Mononuclear cell (primary cell): ENCODE results near the gene ARID5A. TPM values are rescaled to one million over a fixed set of nuclear protein-coding genes. Genes with fewer than 3 reads are reported as not detected.
"Not testable (repeated sequence)": the region's sequence is repeated elsewhere in the genome, so short reads cannot be mapped to it uniquely, and the experiment has no call there.

Experiments used
- H3K27me3 ChIP-seq: 2 replicates; pipeline ENCODE4 v1.6.0; 2011; ENCODE audit warnings: low read length, control low read depth; ENCODE audit not compliant: insufficient read depth
- H3K4me1 ChIP-seq: 2 replicates; pipeline ENCODE4 v1.5.1; 2011; ENCODE audit warnings: mild to moderate bottlenecking, low read length, control low read depth; ENCODE audit not compliant: insufficient read depth
- H3K4me3 ChIP-seq: 2 replicates; pipeline ENCODE4 v1.5.1; 2011; ENCODE audit warnings: mild to moderate bottlenecking, low read length, moderate library complexity
- H3K9me3 ChIP-seq: 2 replicates; pipeline ENCODE4 v1.5.1; 2011; ENCODE audit warnings: low read depth, mild to moderate bottlenecking, control low read depth, low read length
- total RNA-seq: library from RNA; depleted of rRNA; stranded (reverse); fragments of >200 nt; gene quantifications from one replicate; pipeline ENCODE4 v1.2.3, GENCODE V29; 2012

ARID5A gene
- total RNA-seq, 1 donor = 191 TPM

GRCh38 chr2:96552315-96553175 lies 16.0 kb downstream of the ARID5A start:
- H3K4me3 ChIP-seq = no peak overlapping the region
- no peaks in the 10 kb centered on the region for H3K27me3 ChIP-seq
- H3K4me1 ChIP-seq = peaks cover 14% of the 10 kb centered on the region
- H3K9me3 ChIP-seq = no peaks in the 10 kb centered on the region

- H3K27me3 ChIP-seq = no peaks in the 10 kb centered on the region
- peaks cover 14% of the 10 kb centered on the region for H3K4me1 ChIP-seq
- H3K4me3 ChIP-seq = no peak overlapping the region
- no peaks in the 10 kb centered on the region for H3K9me3 ChIP-seq
Measured at GRCh38 chr2:96553176-96553956, 16.8 kb downstream of the ARID5A start.

GRCh38 chr2:96553957-96554292 lies 17.4 kb downstream of the ARID5A start:
- peaks cover 14% of the 10 kb centered on the region for H3K4me1 ChIP-seq
- H3K4me3 ChIP-seq, H3K27me3 ChIP-seq, H3K9me3 ChIP-seq: not testable (repeated sequence)

DNA sequence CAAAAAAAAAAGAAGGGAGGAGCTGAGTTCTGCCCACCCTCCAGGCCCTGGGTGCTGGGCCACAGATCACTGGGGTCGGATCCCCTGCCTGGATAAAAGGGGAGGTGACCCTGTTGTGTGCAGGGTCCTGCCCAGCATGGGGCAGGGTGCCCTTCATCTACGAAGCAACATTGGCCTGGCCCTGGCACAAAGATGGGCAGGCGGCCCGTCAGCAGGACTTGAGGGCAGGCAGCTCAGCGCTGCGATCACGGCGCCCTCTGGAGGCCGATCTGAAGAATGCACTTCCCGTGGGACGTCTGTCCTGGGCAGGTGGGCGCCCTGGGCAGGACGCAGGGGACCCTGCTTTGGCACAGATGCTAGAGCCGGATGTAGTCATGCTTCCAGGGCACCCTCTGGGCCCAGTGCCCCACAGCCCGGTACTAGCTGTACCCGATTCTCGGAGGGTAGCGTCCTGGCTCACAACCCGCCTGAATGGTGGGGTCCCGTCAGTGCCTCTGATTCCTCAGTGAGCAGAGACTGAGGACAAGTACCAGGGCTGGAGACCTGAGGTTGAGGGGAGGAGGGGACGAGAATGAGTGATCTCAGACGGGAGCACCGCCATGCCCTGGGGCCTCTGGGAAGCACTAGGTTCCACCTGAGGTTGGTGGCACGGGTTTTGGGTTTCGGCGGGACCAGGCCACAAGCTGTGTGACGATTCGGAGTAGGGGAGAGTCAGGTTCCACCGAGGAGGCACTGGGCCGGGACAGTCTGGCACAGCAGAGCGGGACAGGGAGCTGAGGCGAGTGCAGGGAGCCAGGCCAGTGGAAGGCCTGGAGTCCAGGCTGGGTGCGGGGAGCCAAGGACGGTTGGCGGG lies 18.0 kb downstream of the ARID5A start:
- no peaks in the 10 kb centered on the region for H3K27me3 ChIP-seq
- H3K4me3 ChIP-seq = no peak overlapping the region
- peaks cover 14% of the 10 kb centered on the region for H3K4me1 ChIP-seq
- no peaks in the 10 kb centered on the region for H3K9me3 ChIP-seq

DNA sequence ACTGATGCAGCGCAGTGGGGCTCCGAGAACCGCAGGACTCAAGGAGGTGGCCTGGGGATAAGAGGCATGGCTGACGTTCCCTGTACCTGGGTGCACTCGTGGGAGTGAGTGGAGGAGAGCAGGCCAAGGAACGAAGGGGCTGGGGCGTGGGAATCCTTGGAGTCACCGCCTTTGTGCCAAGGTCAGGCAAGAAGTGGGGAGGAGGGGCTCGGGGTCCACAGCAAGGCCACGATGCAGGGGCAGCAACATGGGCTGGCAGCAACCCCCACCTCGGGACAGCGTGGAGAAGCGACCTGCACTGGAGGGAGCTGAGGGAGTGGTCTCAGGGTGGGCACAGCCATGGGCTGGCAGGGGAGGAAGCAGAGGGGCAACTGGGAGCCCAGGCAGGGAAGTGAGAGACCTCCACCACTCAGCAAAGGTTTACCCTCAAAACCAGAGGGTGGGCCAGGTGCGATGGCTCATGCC lies 18.6 kb downstream of the ARID5A start:
- Histone ChIP-seq H3K9me3 (no peaks in the 10 kb centered on the region), H3K27me3 (no peaks in the 10 kb centered on the region), H3K4me1 (peaks cover 14% of the 10 kb centered on the region), H3K4me3 (no peak overlapping the region)

DNA sequence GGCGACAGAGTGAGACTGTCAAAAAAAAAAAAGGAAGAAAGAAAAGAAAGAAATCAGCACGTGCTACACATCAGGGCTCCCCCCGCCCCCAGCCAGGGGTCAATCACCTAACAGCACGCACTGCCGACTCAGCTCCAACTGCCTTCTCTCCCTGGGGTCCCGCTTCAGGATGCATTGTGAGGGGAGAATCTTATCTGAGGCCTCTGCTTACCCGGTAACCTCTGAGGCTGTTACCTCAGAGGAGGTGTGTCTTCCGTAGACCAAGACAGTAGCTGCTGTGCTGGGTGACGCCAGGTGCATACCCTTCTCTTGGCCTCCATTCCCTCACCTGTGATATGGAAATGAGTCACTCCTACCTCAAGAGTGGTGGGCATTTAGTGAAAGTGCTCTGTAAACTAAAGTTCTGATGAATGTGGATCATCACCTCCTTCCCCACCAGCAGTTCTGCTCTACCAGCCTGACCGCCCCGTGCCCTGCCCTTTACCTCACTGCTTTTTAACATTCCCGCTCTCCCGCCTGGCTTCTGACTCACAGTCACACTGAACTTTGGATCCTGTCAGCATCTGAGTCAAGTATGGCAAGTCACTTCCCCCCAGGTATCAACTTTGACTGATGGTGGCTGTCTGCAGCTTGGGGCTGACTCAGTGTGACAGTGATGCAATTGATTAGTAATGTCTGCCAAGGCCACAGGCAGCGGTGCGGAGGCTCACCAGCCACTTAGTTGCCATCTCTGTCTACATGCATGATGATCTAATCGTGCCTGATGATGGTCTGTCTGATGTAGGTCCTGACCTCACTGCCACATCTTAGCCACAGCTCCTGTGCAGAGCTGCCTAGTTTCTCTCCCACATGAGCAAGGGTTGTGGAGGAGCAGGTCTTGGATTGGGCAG lies 20.1 kb downstream of the ARID5A start:
- no peak overlapping the region for H3K4me3 ChIP-seq
- H3K4me1 ChIP-seq = peaks cover 14% of the 10 kb centered on the region
- no peaks in the 10 kb centered on the region for H3K27me3 ChIP-seq
- no peaks in the 10 kb centered on the region for H3K9me3 ChIP-seq

DNA sequence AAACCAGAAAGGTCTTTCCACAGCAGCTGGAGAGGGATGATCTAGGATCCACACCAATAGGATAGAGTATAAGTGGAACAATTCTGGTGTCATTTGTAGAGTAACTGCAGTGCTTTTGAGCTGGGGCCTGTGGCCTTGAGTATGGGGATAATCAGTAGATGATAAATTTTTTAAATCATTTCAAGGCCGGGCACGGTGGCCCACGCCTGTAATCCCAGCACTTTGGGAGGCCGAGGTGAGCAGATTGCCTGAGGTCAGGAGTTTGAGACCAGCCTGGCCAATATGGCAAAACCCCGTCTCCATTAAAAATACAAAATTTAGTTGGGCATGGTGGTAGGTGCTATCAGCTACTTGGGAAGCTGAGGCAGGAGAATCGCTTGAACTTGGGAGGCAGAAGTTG lies 20.9 kb downstream of the ARID5A start:
- H3K9me3 ChIP-seq, H3K4me3 ChIP-seq, H3K27me3 ChIP-seq: not testable (repeated sequence)
- H3K4me1 ChIP-seq = peaks cover 14% of the 10 kb centered on the region

- H3K9me3 ChIP-seq = no peaks in the 10 kb centered on the region
- H3K4me1 ChIP-seq = peaks cover 14% of the 10 kb centered on the region
- H3K4me3 ChIP-seq = no peak overlapping the region
- H3K27me3 ChIP-seq = no peaks in the 10 kb centered on the region
Measured at GRCh38 chr2:96558061-96558460, 21.5 kb downstream of the ARID5A start.

GRCh38 chr2:96558485-96558884 lies 21.9 kb downstream of the ARID5A start:
- Histone ChIP-seq H3K27me3 (no peaks in the 10 kb centered on the region), H3K9me3 (no peaks in the 10 kb centered on the region), H3K4me3 (no peak overlapping the region), H3K4me1 (peaks cover 12% of the 10 kb centered on the region)

- Histone ChIP-seq H3K4me3 (no peak overlapping the region), H3K9me3 (no peaks in the 10 kb centered on the region), H3K4me1 (no peaks in the 10 kb centered on the region), H3K27me3 (no peaks in the 10 kb centered on the region)
Measured at GRCh38 chr2:96564026-96564425, 27.5 kb downstream of the ARID5A start.

- Histone ChIP-seq H3K4me3 (no peak overlapping the region), H3K27me3 (no peaks in the 10 kb centered on the region), H3K9me3 (no peaks in the 10 kb centered on the region), H3K4me1 (no peaks in the 10 kb centered on the region)
Measured at GRCh38 chr2:96564563-96564962, 28.0 kb downstream of the ARID5A start.

DNA sequence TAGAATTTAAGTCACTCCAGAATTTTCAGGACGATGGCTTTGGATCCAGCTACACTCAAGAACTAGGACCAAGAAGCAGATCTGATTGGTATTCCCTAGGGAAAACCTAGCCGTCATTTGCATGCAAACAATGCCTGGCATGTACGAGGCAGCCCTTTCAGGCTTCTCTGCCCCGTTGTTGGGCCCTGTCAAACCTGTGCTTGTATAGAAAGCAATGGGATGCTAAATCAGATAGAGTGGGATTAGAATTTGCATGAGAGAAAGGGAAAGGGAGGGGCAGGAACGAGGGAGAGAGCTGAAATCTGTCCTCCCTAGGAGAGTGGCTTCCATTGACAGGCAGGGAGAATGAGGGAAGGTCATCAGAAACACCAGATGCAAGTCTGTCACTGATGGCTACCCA lies 28.6 kb downstream of the ARID5A start:
- Histone ChIP-seq H3K4me3 (no peak overlapping the region), H3K4me1 (no peaks in the 10 kb centered on the region), H3K9me3 (no peaks in the 10 kb centered on the region), H3K27me3 (no peaks in the 10 kb centered on the region)

DNA sequence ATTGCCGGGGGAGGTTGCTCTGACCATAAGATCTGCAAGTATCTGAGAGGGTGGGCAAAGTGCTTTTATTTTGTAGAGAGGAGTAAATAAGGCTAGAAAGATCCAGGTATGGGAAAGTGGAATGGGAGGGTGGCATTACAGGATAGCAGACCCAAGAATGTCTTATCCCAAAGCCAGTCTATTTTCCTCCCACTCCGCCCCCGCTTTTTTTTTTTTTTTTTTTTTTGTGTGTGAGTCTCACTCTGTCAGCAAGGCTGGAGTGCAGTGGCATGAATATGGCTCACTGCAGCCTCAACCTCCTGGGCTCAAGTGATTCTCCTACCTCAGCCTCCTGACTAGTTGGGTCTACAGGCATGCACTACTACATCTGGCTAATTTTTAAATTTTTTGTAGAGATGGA lies 31.5 kb downstream of the ARID5A start:
- Histone ChIP-seq H3K9me3 (no peaks in the 10 kb centered on the region), H3K4me1 (no peaks in the 10 kb centered on the region), H3K27me3 (no peaks in the 10 kb centered on the region), H3K4me3 (no peak overlapping the region)

- H3K27me3 ChIP-seq = no peaks in the 10 kb centered on the region
Measured at GRCh38 chr2:96574364-96574763, 37.8 kb downstream of the ARID5A start.

More at GRCh38 chr2:96574364-96574763, 37.8 kb downstream of the ARID5A start:
- H3K9me3 ChIP-seq = no peaks in the 10 kb centered on the region
- H3K4me1 ChIP-seq = no peaks in the 10 kb centered on the region
- no peak overlapping the region for H3K4me3 ChIP-seq
